K562 (cell line): ENCODE data around the gene ARFGAP1. TPM values are rescaled to one million over a fixed set of nuclear protein-coding genes. Genes with fewer than 3 reads are reported as not detected.
A peak's percentile ranks its signal among the peaks of the same experiment; 100 is the strongest.

Source experiments
- CTCF ChIP-seq, 3 experiments: IDR thresholded peaks in 2 of 3; conservative IDR thresholded peaks in 1 of 3; 2 replicates each; pipeline ENCODE4 v1.5.1; 2011 to 2012; ENCODE audit warnings: low read length in 3 of 3, mild to moderate bottlenecking in 3 of 3, control low read depth in 2 of 3, improper control_type of control experiment in 1 of 3, inconsistent platforms in 1 of 3, low read depth in 1 of 3, mixed read lengths in 1 of 3, moderate library complexity in 1 of 3; ENCODE audit not compliant: insufficient read depth in 2 of 3
- ETS1 ChIP-seq: conservative IDR thresholded peaks from 2 replicates; pipeline ENCODE4 v1.6.1; 2011; ENCODE audit warnings: low read depth, mild to moderate bottlenecking, low read length; ENCODE audit not compliant: control insufficient read depth
- FOXA3 ChIP-seq, 2 experiments: fragments of 450-650 bp in 1 of 2; sonication (generic) in 1 of 2; formaldehyde crosslinking; IDR thresholded peaks in 1 of 2; conservative IDR thresholded peaks in 1 of 2; 2 replicates each; pipeline versions ENCODE4 v1.4.0 to v1.8.0; 2020 to 2022; ENCODE audit warnings: mild to moderate bottlenecking in 2 of 2, missing genetic modification reagents in 1 of 2
- NR2C1 ChIP-seq, 2 experiments: fragments of 450-650 bp; IDR thresholded peaks; 2 replicates each; pipeline ENCODE4 v1.6.1; 2017; ENCODE audit warnings: mild to moderate bottlenecking in 2 of 2, antibody characterized with exemption in 1 of 2, inconsistent platforms in 1 of 2, missing compliant biosample characterization in 1 of 2, missing genetic modification characterization in 1 of 2
- RFX1 ChIP-seq: fragments of 450-650 bp; IDR thresholded peaks from 2 replicates; pipeline ENCODE4 v1.6.1; 2016; ENCODE audit warnings: mild to moderate bottlenecking, moderate library complexity
- SMC3 ChIP-seq: conservative IDR thresholded peaks from 2 replicates; pipeline ENCODE4 v1.6.1; 2011; ENCODE audit warnings: low read depth, low read length, improper control_type of control experiment; ENCODE audit not compliant: insufficient read depth
- TCF7L2 ChIP-seq: fragments of 150-350 bp; IDR thresholded peaks from 2 replicates; pipeline ENCODE4 v1.6.1; 2016; ENCODE audit warnings: low read depth, mild to moderate bottlenecking, low read length, moderate library complexity
- U2AF2 ChIP-seq: fragments of 200-400 bp; formaldehyde crosslinking; optimal IDR thresholded peaks from 2 replicates; pipeline ENCODE3; 2017; ENCODE audit warnings: low read depth, mild to moderate bottlenecking, low read length
- ZBTB7A ChIP-seq: IDR thresholded peaks from 2 replicates; pipeline ENCODE4 v1.6.1; 2011; ENCODE audit warnings: low read depth, mild to moderate bottlenecking, low read length, moderate library complexity, borderline replicate concordance; ENCODE audit not compliant: control insufficient read depth
- ZNF121 ChIP-seq: sonication (generic); formaldehyde crosslinking; conservative IDR thresholded peaks from 2 replicates; pipeline ENCODE4 v1.8.0; 2022; ENCODE audit warnings: missing genetic modification reagents
- ZNF263 ChIP-seq: sonication (generic); formaldehyde crosslinking; IDR thresholded peaks from 2 replicates; pipeline ENCODE4 v1.8.0; 2022; ENCODE audit warnings: mild to moderate bottlenecking, missing genetic modification reagents, borderline replicate concordance
- ZNF318 ChIP-seq, 2 experiments: fragments of 450-650 bp; IDR thresholded peaks; 2 replicates each; pipeline ENCODE4 v1.6.1; 2016; ENCODE audit warnings: mild to moderate bottlenecking in 2 of 2, borderline replicate concordance in 1 of 2, low read depth in 1 of 2, moderate library complexity in 1 of 2
- polyA plus RNA-seq, 8 experiments: library from polyadenylated mRNA; depleted of rRNA in 4 of 8; stranded (reverse) in 5 of 8; unstranded in 3 of 8; fragments of >200 nt; fragmentation: Nextera tagmentation in 2 of 8; fragmentation: Illumina TruSeq in 1 of 8; extraction: Ambion mirVana in 2 of 8; extraction: Trizol in 1 of 8; gene quantifications; 2 replicates each; pipeline versions ENCODE4 v1.2.1 to v1.2.3, GENCODE V29; 2011 to 2014; ENCODE audit warnings: inconsistent platforms in 1 of 8, missing spikeins in 1 of 8
- total RNA-seq, 7 experiments: library from RNA; depleted of rRNA in 6 of 7; stranded (reverse); fragments of >200 nt in 6 of 7; fragmentation: Illumina TruSeq in 2 of 7; extraction: Trizol in 2 of 7; gene quantifications; 2 replicates each; pipeline versions ENCODE4 v1.2.1 to v1.2.3, GENCODE V29; 2011 to 2021; ENCODE audit warnings: low replicate concordance in 1 of 7

ARFGAP1 gene
- total and polyA plus RNA-seq, 9 of the 15 experiments (the other 6 are each of a cell fraction or from before 2014, with no cell fraction given), result 0.53 to 102 (median 33.5) TPM

- TF ChIP-seq ZNF318 (IDR thresholded peaks at IDR 0.05; ENCODE audit: borderline replicate concordance in 1 of 2, low read depth in 1 of 2), result no peak
- TF ChIP-seq FOXA3 (CRISPR knock-in tag; conservative IDR thresholded peaks at IDR 0.05 in 1 of 2, IDR thresholded peaks at IDR 0.05 in 1 of 2), result no peak
- TF ChIP-seq NR2C1 (IDR thresholded peaks at IDR 0.05), result no peak
- no peak for TF ChIP-seq NR2C1 (tag; IDR thresholded peaks at IDR 0.05)
- TF ChIP-seq ZNF263 (CRISPR knock-in tag), result no peak
- TF ChIP-seq CTCF (IDR thresholded peaks at IDR 0.05 in 2 of 3, conservative IDR thresholded peaks at IDR 0.05 in 1 of 3; ENCODE audit: insufficient read depth in 2 of 3, low read depth in 1 of 3, low read length in 3 of 3), result peak; percentile 73 to 84 (median 78)
- TF ChIP-seq RFX1, result no peak
- no peak for TF ChIP-seq ETS1
- TF ChIP-seq ZBTB7A, result peak; percentile 16; the same call in 1 of the 2 replicates
- TF ChIP-seq SMC3, result peak; percentile 68
- no peak for TF ChIP-seq TCF7L2
- TF ChIP-seq ZNF121 (CRISPR knock-in tag), result no peak
- no peak for TF ChIP-seq U2AF2
These were observed 36.9 kb downstream of the ARFGAP1 start (continued) for GRCh38 chr20:63309261-63310071.
